Nephron (organoid): ENCODE data around the gene BIK.

Experiments
- H3K27ac Mint-ChIP-seq, 3 experiments: 2 replicates each; pipeline ENCODE4 v1.8.0; 2020; ENCODE audit warnings: mixed read lengths in 3 of 3, mild to moderate bottlenecking in 2 of 3, moderate library complexity in 1 of 3
- H3K27me3 Mint-ChIP-seq: 2 replicates; pipeline ENCODE4 v1.8.0; 2021; ENCODE audit warnings: low read depth, mild to moderate bottlenecking, moderate library complexity, mixed read lengths
- H3K36me3 Mint-ChIP-seq: 2 replicates; pipeline ENCODE4 v1.8.0; 2020; ENCODE audit warnings: low read depth, mixed read lengths
- H3K4me1 Mint-ChIP-seq: 2 replicates; pipeline ENCODE4 v1.8.0; 2020; ENCODE audit warnings: mixed read lengths
- H3K4me3 Mint-ChIP-seq, 3 experiments: 2 replicates each; pipeline ENCODE4 v1.8.0; 2020; ENCODE audit warnings: mild to moderate bottlenecking in 3 of 3, mixed read lengths in 3 of 3, moderate library complexity in 2 of 3
- H3K9me3 Mint-ChIP-seq: 2 replicates; pipeline ENCODE4 v1.8.0; 2020; ENCODE audit warnings: mixed read lengths
- TF ChIP-seq, protein P1 (sequence below), 3 experiments: fragments of 200-600 bp; sonication (generic); IDR thresholded peaks; one replicate each; pipeline ENCODE4 v1.5.0; 2021; ENCODE audit warnings: antibody characterized with exemption in 3 of 3; ENCODE audit not compliant: unreplicated experiment in 3 of 3

The BIK gene

GRCh38 chr22:43155789-43156188 lies 45.2 kb downstream of the BIK start:
- TF ChIP-seq, protein P1, sequence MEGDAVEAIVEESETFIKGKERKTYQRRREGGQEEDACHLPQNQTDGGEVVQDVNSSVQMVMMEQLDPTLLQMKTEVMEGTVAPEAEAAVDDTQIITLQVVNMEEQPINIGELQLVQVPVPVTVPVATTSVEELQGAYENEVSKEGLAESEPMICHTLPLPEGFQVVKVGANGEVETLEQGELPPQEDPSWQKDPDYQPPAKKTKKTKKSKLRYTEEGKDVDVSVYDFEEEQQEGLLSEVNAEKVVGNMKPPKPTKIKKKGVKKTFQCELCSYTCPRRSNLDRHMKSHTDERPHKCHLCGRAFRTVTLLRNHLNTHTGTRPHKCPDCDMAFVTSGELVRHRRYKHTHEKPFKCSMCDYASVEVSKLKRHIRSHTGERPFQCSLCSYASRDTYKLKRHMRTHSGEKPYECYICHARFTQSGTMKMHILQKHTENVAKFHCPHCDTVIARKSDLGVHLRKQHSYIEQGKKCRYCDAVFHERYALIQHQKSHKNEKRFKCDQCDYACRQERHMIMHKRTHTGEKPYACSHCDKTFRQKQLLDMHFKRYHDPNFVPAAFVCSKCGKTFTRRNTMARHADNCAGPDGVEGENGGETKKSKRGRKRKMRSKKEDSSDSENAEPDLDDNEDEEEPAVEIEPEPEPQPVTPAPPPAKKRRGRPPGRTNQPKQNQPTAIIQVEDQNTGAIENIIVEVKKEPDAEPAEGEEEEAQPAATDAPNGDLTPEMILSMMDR (IDR thresholded peaks at IDR 0.05; ENCODE audit: unreplicated experiment in 3 of 3), result no peak
- H3K4me1 Mint-ChIP-seq, result peaks cover 10% of the 10 kb centered on the region
- no peak overlapping the region for H3K27ac Mint-ChIP-seq
- no peak overlapping the region for H3K4me3 Mint-ChIP-seq
- H3K36me3 Mint-ChIP-seq, result no peaks in the 10 kb centered on the region
- H3K27me3 Mint-ChIP-seq, result peaks cover 8% of the 10 kb centered on the region
- no peaks in the 10 kb centered on the region for H3K9me3 Mint-ChIP-seq

- TF ChIP-seq, protein P1 (IDR thresholded peaks at IDR 0.05; ENCODE audit: unreplicated experiment in 3 of 3), result no peak
- no peaks in the 10 kb centered on the region for H3K9me3 Mint-ChIP-seq
- H3K4me1 Mint-ChIP-seq, result peaks cover 6% of the 10 kb centered on the region
- H3K27me3 Mint-ChIP-seq, result peaks cover 8% of the 10 kb centered on the region
- no peak overlapping the region for H3K4me3 Mint-ChIP-seq
- no peak overlapping the region for H3K27ac Mint-ChIP-seq
- H3K36me3 Mint-ChIP-seq, result no peaks in the 10 kb centered on the region
Measured at GRCh38 chr22:43156413-43156812, 45.9 kb downstream of the BIK start.

GRCh38 chr22:43157874-43158546 lies 47.5 kb downstream of the BIK start:
- H3K4me3 Mint-ChIP-seq, result no peak overlapping the region
- peaks cover 6% of the 10 kb centered on the region for H3K27me3 Mint-ChIP-seq
- H3K36me3 Mint-ChIP-seq, result no peaks in the 10 kb centered on the region
- H3K27ac Mint-ChIP-seq, result peak overlapping the region in 1 of 3 experiments; percentile 24
- no peaks in the 10 kb centered on the region for H3K9me3 Mint-ChIP-seq
- peaks cover 2% of the 10 kb centered on the region for H3K4me1 Mint-ChIP-seq
- TF ChIP-seq, protein P1 (IDR thresholded peaks at IDR 0.05; ENCODE audit: unreplicated experiment in 3 of 3), result no peak

- no peak overlapping the region for H3K4me3 Mint-ChIP-seq
- H3K27me3 Mint-ChIP-seq, result peaks cover 6% of the 10 kb centered on the region
Measured at GRCh38 chr22:43158778-43159483, 48.4 kb downstream of the BIK start.

DNA sequence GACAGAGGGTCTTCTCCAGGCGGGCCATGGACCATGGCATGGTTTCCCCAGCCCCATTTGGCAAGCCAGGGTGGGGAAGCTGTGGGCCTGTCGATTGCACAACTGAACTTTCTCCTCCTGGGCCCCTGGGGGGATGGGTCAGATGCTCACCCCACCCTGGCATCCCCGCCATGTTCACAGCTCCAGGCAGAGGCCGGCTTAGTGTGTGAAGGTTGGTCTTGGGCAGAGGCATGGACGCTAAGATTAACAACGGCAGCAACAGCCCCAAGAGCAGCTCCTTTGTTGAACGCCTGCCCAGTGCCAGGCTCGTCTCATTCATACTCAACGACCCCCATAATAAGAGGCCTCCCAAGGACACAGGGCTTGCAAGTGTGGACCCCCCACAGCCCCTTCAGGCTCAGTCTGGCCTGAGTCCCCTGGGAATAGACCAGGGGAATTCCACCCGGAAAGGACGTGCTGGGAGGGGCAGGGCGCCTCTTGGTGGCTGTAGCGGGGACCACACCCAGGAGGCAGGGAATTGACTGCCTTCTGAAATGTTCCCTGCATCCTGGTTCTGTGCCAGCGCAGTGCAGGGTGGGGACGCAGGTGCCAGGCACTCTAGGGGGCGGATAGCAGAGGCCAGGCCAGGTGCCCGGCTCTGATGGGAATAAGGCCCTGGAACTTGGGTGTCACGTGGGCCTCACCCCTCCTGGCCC lies 49.1 kb downstream of the BIK start:
- TF ChIP-seq, protein P1 (IDR thresholded peaks at IDR 0.05; ENCODE audit: unreplicated experiment in 3 of 3), result no peak
- Mint-ChIP-seq H3K4me3 (no peak overlapping the region), H3K27ac (no peak overlapping the region), H3K27me3 (peaks cover 10% of the 10 kb centered on the region), H3K9me3 (no peaks in the 10 kb centered on the region), H3K4me1 (peaks cover 10% of the 10 kb centered on the region), H3K36me3 (no peaks in the 10 kb centered on the region)

More at GRCh38 chr22:43158778-43159483, 48.4 kb downstream of the BIK start:
- Mint-ChIP-seq H3K36me3 (no peaks in the 10 kb centered on the region), H3K4me1 (peaks cover 3% of the 10 kb centered on the region), H3K9me3 (no peaks in the 10 kb centered on the region), H3K27ac (no peak overlapping the region)
- TF ChIP-seq, protein P1 (IDR thresholded peaks at IDR 0.05; ENCODE audit: unreplicated experiment in 3 of 3), result no peak
